IPS-20b (cell line): ENCODE data around the gene INPP5A.
A peak's percentile ranks its signal among the peaks of the same experiment; 100 is the strongest.

ENCODE experiments used
- H3K27ac ChIP-seq: one replicate; pipeline ENCODE4 v1.5.1; 2013; ENCODE audit warnings: low read length
- H3K27me3 ChIP-seq: 2 replicates; pipeline ENCODE4 v1.6.1; 2013; ENCODE audit warnings: mild to moderate bottlenecking, low read length, inconsistent platforms; ENCODE audit not compliant: insufficient read depth
- H3K36me3 ChIP-seq: 2 replicates; pipeline ENCODE4 v1.6.1; 2013; ENCODE audit warnings: low read depth, mild to moderate bottlenecking, inconsistent platforms, low read length, moderate library complexity; ENCODE audit not compliant: insufficient read depth
- H3K4me1 ChIP-seq: 2 replicates; pipeline ENCODE4 v1.6.1; 2013; ENCODE audit warnings: mild to moderate bottlenecking, control low read depth, inconsistent platforms, low read length, moderate library complexity; ENCODE audit not compliant: insufficient read depth
- H3K4me3 ChIP-seq: 2 replicates; pipeline ENCODE4 v1.5.1; 2013; ENCODE audit warnings: mild to moderate bottlenecking, low read length, inconsistent platforms
- H3K9ac ChIP-seq: 2 replicates; pipeline ENCODE4 v1.6.1; 2013; ENCODE audit warnings: low read depth, mild to moderate bottlenecking, inconsistent platforms, low read length, moderate library complexity
- H3K9me3 ChIP-seq: 2 replicates; pipeline ENCODE4 v1.6.1; 2013; ENCODE audit warnings: mild to moderate bottlenecking, low read depth, low read length, inconsistent platforms; ENCODE audit not compliant: insufficient read depth

The INPP5A gene

GRCh38 chr10:132746386-132746785 lies 208.8 kb downstream of the INPP5A start:
- Histone ChIP-seq H3K36me3 (no peaks in the 10 kb centered on the region), H3K27me3 (peaks cover 20% of the 10 kb centered on the region), H3K27ac (no peak overlapping the region), H3K4me3 (no peak overlapping the region), H3K9me3 (no peaks in the 10 kb centered on the region), H3K4me1 (peaks cover 14% of the 10 kb centered on the region; the same call in 1 of the 2 replicates), H3K9ac (peak overlapping the region; percentile 34; the same call in 1 of the 2 replicates)

- H3K4me3 ChIP-seq: no peak overlapping the region
- no peaks in the 10 kb centered on the region for H3K9me3 ChIP-seq
- peaks cover 14% of the 10 kb centered on the region; the same call in 1 of the 2 replicates for H3K4me1 ChIP-seq
- no peak overlapping the region for H3K27ac ChIP-seq
- H3K27me3 ChIP-seq: peaks cover 14% of the 10 kb centered on the region; the same call in 1 of the 2 replicates
- no peaks in the 10 kb centered on the region for H3K36me3 ChIP-seq
- peak overlapping the region; percentile 34; the same call in 1 of the 2 replicates for H3K9ac ChIP-seq
These were observed 209.4 kb downstream of the INPP5A start for GRCh38 chr10:132746801-132747625.

GRCh38 chr10:132748135-132748534 lies 210.5 kb downstream of the INPP5A start:
- H3K36me3 ChIP-seq: no peaks in the 10 kb centered on the region
- H3K4me1 ChIP-seq: peaks cover 8% of the 10 kb centered on the region; the same call in 1 of the 2 replicates
- no peak overlapping the region for H3K4me3 ChIP-seq
- no peak overlapping the region for H3K9ac ChIP-seq
- H3K27ac ChIP-seq: no peak overlapping the region
- no peaks in the 10 kb centered on the region for H3K9me3 ChIP-seq
- H3K27me3 ChIP-seq: peaks cover 14% of the 10 kb centered on the region; the same call in 1 of the 2 replicates

GRCh38 chr10:132748545-132749370 lies 211.2 kb downstream of the INPP5A start:
- Histone ChIP-seq H3K9ac (no peak overlapping the region), H3K36me3 (no peaks in the 10 kb centered on the region), H3K27ac (no peak overlapping the region), H3K4me3 (no peak overlapping the region), H3K9me3 (no peaks in the 10 kb centered on the region), H3K27me3 (peaks cover 10% of the 10 kb centered on the region; the same call in 1 of the 2 replicates), H3K4me1 (peaks cover 8% of the 10 kb centered on the region; the same call in 1 of the 2 replicates)

GRCh38 chr10:132749371-132749795 lies 211.8 kb downstream of the INPP5A start:
- no peaks in the 10 kb centered on the region for H3K36me3 ChIP-seq

GRCh38 chr10:132750936-132751335 lies 213.3 kb downstream of the INPP5A start:
- Histone ChIP-seq H3K27me3 (no peaks in the 10 kb centered on the region; the same call in 1 of the 2 replicates), H3K27ac (no peak overlapping the region), H3K4me1 (peaks cover 8% of the 10 kb centered on the region; the same call in 1 of the 2 replicates), H3K9me3 (no peaks in the 10 kb centered on the region), H3K36me3 (no peaks in the 10 kb centered on the region), H3K9ac (no peak overlapping the region), H3K4me3 (no peak overlapping the region)

More at GRCh38 chr10:132749371-132749795, 211.8 kb downstream of the INPP5A start:
- Histone ChIP-seq H3K9me3 (no peaks in the 10 kb centered on the region), H3K4me1 (peaks cover 8% of the 10 kb centered on the region; the same call in 1 of the 2 replicates), H3K4me3 (no peak overlapping the region), H3K27ac (no peak overlapping the region), H3K9ac (no peak overlapping the region), H3K27me3 (peaks cover 4% of the 10 kb centered on the region; the same call in 1 of the 2 replicates)

GRCh38 chr10:132752378-132752777 lies 214.8 kb downstream of the INPP5A start:
- H3K4me3 ChIP-seq: no peak overlapping the region
- H3K27me3 ChIP-seq: no peaks in the 10 kb centered on the region; the same call in 1 of the 2 replicates
- H3K27ac ChIP-seq: no peak overlapping the region
- H3K4me1 ChIP-seq: no peaks in the 10 kb centered on the region
- no peaks in the 10 kb centered on the region for H3K9me3 ChIP-seq
- no peaks in the 10 kb centered on the region for H3K36me3 ChIP-seq
- H3K9ac ChIP-seq: no peak overlapping the region

- Histone ChIP-seq H3K4me3 (no peak overlapping the region), H3K36me3 (no peaks in the 10 kb centered on the region), H3K4me1 (no peaks in the 10 kb centered on the region), H3K27ac (no peak overlapping the region), H3K9me3 (no peaks in the 10 kb centered on the region), H3K9ac (no peak overlapping the region), H3K27me3 (no peaks in the 10 kb centered on the region; the same call in 1 of the 2 replicates)
These were observed 215.4 kb downstream of the INPP5A start for GRCh38 chr10:132752961-132753360.

GRCh38 chr10:132753596-132753995 lies 216.0 kb downstream of the INPP5A start:
- H3K9ac ChIP-seq: no peak overlapping the region
- no peaks in the 10 kb centered on the region for H3K9me3 ChIP-seq
- H3K4me1 ChIP-seq: no peaks in the 10 kb centered on the region
- no peaks in the 10 kb centered on the region; the same call in 1 of the 2 replicates for H3K27me3 ChIP-seq
- H3K4me3 ChIP-seq: no peak overlapping the region
- H3K36me3 ChIP-seq: no peaks in the 10 kb centered on the region
- H3K27ac ChIP-seq: no peak overlapping the region

GRCh38 chr10:132754071-132754470 lies 216.5 kb downstream of the INPP5A start:
- H3K9me3 ChIP-seq: no peaks in the 10 kb centered on the region
- H3K4me3 ChIP-seq: no peak overlapping the region
- no peak overlapping the region for H3K27ac ChIP-seq
- H3K27me3 ChIP-seq: no peaks in the 10 kb centered on the region
- no peak overlapping the region for H3K9ac ChIP-seq
- no peaks in the 10 kb centered on the region for H3K36me3 ChIP-seq
- no peaks in the 10 kb centered on the region for H3K4me1 ChIP-seq

GRCh38 chr10:132755166-132755711 lies 217.7 kb downstream of the INPP5A start:
- Histone ChIP-seq H3K36me3 (no peaks in the 10 kb centered on the region), H3K4me1 (no peaks in the 10 kb centered on the region), H3K9ac (no peak overlapping the region), H3K27ac (no peak overlapping the region), H3K9me3 (no peaks in the 10 kb centered on the region), H3K4me3 (no peak overlapping the region), H3K27me3 (no peaks in the 10 kb centered on the region)
